GM23338 (cell line): ENCODE results near the gene PRELID1. TPM values are rescaled to one million over a fixed set of nuclear protein-coding genes. Genes with fewer than 3 reads are reported as not detected.

Experiments used
- EZH2phosphoT487 ChIP-seq: fragments of 200-600 bp; sonication (generic); IDR thresholded peaks from one replicate; pipeline ENCODE4 v1.8.1; 2018; ENCODE audit warnings: antibody characterized with exemption; ENCODE audit not compliant: unreplicated experiment
- JUNB ChIP-seq: IDR thresholded peaks from one replicate; pipeline ENCODE4 v1.6.1; 2016; ENCODE audit warnings: antibody characterized with exemption; ENCODE audit not compliant: unreplicated experiment
- POLR2AphosphoS5 ChIP-seq: IDR thresholded peaks from 2 replicates; pipeline ENCODE4 v1.6.1; 2016; ENCODE audit warnings: antibody characterized with exemption, low read depth
- polyA plus RNA-seq: library from polyadenylated mRNA; unstranded; fragments of >200 nt; fragmentation: Nextera tagmentation; extraction: Ambion mirVana; gene quantifications from 2 replicates; pipeline ENCODE4 v1.2.1, GENCODE V29; 2016
- total RNA-seq: library from RNA; depleted of rRNA; stranded (reverse); fragments of >200 nt; shearing (Covaris generic); gene quantifications from 2 replicates; pipeline ENCODE4 v1.2.3, GENCODE V29; 2014
- TF ChIP-seq, protein P1 (sequence below): fragments of 250-450 bp; sonication (Bioruptor Pico); IDR thresholded peaks from 2 replicates; pipeline ENCODE4 v1.5.0; 2020; ENCODE audit warnings: mild to moderate bottlenecking, moderate library complexity
- TF ChIP-seq, protein P2 (sequence below), 2 experiments: fragments of 200-600 bp in 1 of 2; sonication (generic) in 1 of 2; conservative IDR thresholded peaks; 2 replicates each; pipeline versions ENCODE4 v1.5.1 to v1.6.1; 2016 to 2017; ENCODE audit warnings: antibody characterized with exemption in 2 of 2, low read depth in 2 of 2, mild to moderate bottlenecking in 2 of 2, moderate library complexity in 1 of 2
- TF ChIP-seq, protein P3 (sequence below): IDR thresholded peaks from one replicate; pipeline ENCODE4 v1.6.1; 2018; ENCODE audit warnings: antibody characterized with exemption; ENCODE audit not compliant: unreplicated experiment

PRELID1 gene
- total and polyA plus RNA-seq, 2 experiments from 2014 or later, result 328 to 349 TPM

DNA sequence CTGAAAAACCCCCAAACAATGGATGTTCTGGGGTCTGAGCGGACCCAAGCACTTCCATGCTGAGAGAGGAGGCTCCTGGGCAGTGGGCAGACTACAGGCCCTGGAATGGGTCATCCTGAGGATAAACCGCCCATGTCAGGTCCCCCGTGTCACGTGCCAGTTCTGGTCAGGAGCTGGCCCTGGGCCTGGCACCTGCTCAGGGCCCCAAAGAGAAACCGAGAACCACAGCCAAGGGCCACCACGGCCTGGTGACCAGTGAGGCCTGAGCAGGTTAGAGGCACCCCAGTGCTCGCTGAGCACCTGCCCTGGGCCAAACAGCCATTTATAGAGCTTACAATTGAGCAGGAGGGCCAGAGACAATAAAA is 32.1 kb downstream of the PRELID1 start (continued):
- TF ChIP-seq, protein P1, sequence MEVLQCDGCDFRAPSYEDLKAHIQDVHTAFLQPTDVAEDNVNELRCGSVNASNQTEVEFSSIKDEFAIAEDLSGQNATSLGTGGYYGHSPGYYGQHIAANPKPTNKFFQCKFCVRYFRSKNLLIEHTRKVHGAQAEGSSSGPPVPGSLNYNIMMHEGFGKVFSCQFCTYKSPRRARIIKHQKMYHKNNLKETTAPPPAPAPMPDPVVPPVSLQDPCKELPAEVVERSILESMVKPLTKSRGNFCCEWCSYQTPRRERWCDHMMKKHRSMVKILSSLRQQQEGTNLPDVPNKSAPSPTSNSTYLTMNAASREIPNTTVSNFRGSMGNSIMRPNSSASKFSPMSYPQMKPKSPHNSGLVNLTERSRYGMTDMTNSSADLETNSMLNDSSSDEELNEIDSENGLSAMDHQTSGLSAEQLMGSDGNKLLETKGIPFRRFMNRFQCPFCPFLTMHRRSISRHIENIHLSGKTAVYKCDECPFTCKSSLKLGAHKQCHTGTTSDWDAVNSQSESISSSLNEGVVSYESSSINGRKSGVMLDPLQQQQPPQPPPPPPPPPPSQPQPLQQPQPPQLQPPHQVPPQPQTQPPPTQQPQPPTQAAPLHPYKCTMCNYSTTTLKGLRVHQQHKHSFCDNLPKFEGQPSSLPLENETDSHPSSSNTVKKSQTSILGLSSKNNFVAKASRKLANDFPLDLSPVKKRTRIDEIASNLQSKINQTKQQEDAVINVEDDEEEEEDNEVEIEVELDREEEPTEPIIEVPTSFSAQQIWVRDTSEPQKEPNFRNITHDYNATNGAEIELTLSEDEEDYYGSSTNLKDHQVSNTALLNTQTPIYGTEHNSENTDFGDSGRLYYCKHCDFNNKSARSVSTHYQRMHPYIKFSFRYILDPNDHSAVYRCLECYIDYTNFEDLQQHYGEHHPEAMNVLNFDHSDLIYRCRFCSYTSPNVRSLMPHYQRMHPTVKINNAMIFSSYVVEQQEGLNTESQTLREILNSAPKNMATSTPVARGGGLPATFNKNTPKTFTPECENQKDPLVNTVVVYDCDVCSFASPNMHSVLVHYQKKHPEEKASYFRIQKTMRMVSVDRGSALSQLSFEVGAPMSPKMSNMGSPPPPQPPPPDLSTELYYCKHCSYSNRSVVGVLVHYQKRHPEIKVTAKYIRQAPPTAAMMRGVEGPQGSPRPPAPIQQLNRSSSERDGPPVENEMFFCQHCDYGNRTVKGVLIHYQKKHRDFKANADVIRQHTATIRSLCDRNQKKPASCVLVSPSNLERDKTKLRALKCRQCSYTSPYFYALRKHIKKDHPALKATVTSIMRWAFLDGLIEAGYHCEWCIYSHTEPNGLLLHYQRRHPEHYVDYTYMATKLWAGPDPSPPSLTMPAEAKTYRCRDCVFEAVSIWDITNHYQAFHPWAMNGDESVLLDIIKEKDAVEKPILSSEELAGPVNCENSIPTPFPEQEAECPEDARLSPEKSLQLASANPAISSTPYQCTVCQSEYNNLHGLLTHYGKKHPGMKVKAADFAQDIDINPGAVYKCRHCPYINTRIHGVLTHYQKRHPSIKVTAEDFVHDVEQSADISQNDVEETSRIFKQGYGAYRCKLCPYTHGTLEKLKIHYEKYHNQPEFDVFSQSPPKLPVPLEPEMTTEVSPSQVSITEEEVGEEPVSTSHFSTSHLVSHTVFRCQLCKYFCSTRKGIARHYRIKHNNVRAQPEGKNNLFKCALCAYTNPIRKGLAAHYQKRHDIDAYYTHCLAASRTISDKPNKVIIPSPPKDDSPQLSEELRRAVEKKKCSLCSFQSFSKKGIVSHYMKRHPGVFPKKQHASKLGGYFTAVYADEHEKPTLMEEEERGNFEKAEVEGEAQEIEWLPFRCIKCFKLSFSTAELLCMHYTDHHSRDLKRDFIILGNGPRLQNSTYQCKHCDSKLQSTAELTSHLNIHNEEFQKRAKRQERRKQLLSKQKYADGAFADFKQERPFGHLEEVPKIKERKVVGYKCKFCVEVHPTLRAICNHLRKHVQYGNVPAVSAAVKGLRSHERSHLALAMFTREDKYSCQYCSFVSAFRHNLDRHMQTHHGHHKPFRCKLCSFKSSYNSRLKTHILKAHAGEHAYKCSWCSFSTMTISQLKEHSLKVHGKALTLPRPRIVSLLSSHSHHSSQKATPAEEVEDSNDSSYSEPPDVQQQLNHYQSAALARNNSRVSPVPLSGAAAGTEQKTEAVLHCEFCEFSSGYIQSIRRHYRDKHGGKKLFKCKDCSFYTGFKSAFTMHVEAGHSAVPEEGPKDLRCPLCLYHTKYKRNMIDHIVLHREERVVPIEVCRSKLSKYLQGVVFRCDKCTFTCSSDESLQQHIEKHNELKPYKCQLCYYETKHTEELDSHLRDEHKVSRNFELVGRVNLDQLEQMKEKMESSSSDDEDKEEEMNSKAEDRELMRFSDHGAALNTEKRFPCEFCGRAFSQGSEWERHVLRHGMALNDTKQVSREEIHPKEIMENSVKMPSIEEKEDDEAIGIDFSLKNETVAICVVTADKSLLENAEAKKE (CRISPR knock-in tag), result no peak
- no peak for TF ChIP-seq JUNB
- TF ChIP-seq, protein P2, sequence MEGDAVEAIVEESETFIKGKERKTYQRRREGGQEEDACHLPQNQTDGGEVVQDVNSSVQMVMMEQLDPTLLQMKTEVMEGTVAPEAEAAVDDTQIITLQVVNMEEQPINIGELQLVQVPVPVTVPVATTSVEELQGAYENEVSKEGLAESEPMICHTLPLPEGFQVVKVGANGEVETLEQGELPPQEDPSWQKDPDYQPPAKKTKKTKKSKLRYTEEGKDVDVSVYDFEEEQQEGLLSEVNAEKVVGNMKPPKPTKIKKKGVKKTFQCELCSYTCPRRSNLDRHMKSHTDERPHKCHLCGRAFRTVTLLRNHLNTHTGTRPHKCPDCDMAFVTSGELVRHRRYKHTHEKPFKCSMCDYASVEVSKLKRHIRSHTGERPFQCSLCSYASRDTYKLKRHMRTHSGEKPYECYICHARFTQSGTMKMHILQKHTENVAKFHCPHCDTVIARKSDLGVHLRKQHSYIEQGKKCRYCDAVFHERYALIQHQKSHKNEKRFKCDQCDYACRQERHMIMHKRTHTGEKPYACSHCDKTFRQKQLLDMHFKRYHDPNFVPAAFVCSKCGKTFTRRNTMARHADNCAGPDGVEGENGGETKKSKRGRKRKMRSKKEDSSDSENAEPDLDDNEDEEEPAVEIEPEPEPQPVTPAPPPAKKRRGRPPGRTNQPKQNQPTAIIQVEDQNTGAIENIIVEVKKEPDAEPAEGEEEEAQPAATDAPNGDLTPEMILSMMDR (conservative IDR thresholded peaks at IDR 0.05; ENCODE audit: low read depth in 2 of 2), result no peak
- TF ChIP-seq, protein P3, sequence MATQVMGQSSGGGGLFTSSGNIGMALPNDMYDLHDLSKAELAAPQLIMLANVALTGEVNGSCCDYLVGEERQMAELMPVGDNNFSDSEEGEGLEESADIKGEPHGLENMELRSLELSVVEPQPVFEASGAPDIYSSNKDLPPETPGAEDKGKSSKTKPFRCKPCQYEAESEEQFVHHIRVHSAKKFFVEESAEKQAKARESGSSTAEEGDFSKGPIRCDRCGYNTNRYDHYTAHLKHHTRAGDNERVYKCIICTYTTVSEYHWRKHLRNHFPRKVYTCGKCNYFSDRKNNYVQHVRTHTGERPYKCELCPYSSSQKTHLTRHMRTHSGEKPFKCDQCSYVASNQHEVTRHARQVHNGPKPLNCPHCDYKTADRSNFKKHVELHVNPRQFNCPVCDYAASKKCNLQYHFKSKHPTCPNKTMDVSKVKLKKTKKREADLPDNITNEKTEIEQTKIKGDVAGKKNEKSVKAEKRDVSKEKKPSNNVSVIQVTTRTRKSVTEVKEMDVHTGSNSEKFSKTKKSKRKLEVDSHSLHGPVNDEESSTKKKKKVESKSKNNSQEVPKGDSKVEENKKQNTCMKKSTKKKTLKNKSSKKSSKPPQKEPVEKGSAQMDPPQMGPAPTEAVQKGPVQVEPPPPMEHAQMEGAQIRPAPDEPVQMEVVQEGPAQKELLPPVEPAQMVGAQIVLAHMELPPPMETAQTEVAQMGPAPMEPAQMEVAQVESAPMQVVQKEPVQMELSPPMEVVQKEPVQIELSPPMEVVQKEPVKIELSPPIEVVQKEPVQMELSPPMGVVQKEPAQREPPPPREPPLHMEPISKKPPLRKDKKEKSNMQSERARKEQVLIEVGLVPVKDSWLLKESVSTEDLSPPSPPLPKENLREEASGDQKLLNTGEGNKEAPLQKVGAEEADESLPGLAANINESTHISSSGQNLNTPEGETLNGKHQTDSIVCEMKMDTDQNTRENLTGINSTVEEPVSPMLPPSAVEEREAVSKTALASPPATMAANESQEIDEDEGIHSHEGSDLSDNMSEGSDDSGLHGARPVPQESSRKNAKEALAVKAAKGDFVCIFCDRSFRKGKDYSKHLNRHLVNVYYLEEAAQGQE, result no peak
- TF ChIP-seq EZH2phosphoT487, result no peak
- TF ChIP-seq POLR2AphosphoS5, result no peak
